WTC11 (cell line): ENCODE measurements around the gene ERBB4. TPM values are rescaled to one million over a fixed set of nuclear protein-coding genes. Genes with fewer than 3 reads are reported as not detected.

Source experiments
- ATAC-seq: fragments of 200-7000 bp; cut with Tn5 transposase; 2 replicates; pipeline ENCODE4 v1.10.0; 2021; ENCODE audit warnings: mild to moderate bottlenecking, moderate library complexity
- CTCF ChIA-PET: fragments of 300-600 bp; sonication (Branson Sonifier 250); formaldehyde crosslinking; loops from one replicate; lab custom pipeline; 2021; ENCODE audit warnings: antibody characterized with exemption; lab: Charles Lee
- POLR2A ChIA-PET: fragments of 350-600 bp; sonication (Branson Sonifier 250); formaldehyde crosslinking; loops from one replicate; lab custom pipeline; 2021; ENCODE audit warnings: antibody characterized with exemption; lab: Charles Lee
- DNase-seq: peaks from one replicate; pipeline ENCODE4 v3.0.0; 2021; ENCODE audit warnings: low spot score
- H3K27ac Mint-ChIP-seq: 2 replicates; pipeline ENCODE4 v1.8.0; 2021; ENCODE audit warnings: mixed read lengths
- H3K27me3 Mint-ChIP-seq: 2 replicates; pipeline ENCODE4 v1.8.0; 2021; ENCODE audit warnings: low read depth, mild to moderate bottlenecking, moderate library complexity, mixed read lengths
- H3K36me3 Mint-ChIP-seq: 2 replicates; pipeline ENCODE4 v1.8.0; 2021; ENCODE audit warnings: mixed read lengths
- H3K4me1 Mint-ChIP-seq: 2 replicates; pipeline ENCODE4 v1.8.0; 2022; ENCODE audit warnings: mixed read lengths
- H3K4me3 Mint-ChIP-seq: 2 replicates; pipeline ENCODE4 v1.8.0; 2021; ENCODE audit warnings: mild to moderate bottlenecking, moderate library complexity, mixed read lengths
- H3K9me3 Mint-ChIP-seq: 2 replicates; pipeline ENCODE4 v1.8.0; 2021; ENCODE audit warnings: mixed read lengths
- ATF1 ChIP-seq: sonication (generic); formaldehyde crosslinking; IDR thresholded peaks from 2 replicates; pipeline ENCODE4 v1.8.1; 2023; ENCODE audit warnings: mild to moderate bottlenecking, moderate library complexity, missing genetic modification reagents
- ESRRA ChIP-seq: sonication (generic); formaldehyde crosslinking; IDR thresholded peaks from 2 replicates; pipeline ENCODE4 v1.8.1; 2022; ENCODE audit warnings: mild to moderate bottlenecking, missing genetic modification reagents, borderline replicate concordance
- FOXP1 ChIP-seq: sonication (generic); formaldehyde crosslinking; IDR thresholded peaks from 2 replicates; pipeline ENCODE4 v1.8.0; 2022; ENCODE audit warnings: missing genetic modification reagents, mild to moderate bottlenecking, moderate library complexity, borderline replicate concordance
- HMGA2 ChIP-seq: fragments of 250-450 bp; sonication (Bioruptor Pico); IDR thresholded peaks from 2 replicates; pipeline ENCODE4 v1.4.0; 2021; ENCODE audit warnings: mild to moderate bottlenecking, moderate library complexity
- IRF2 ChIP-seq: sonication (generic); formaldehyde crosslinking; IDR thresholded peaks from 2 replicates; pipeline ENCODE4 v1.8.0; 2022; ENCODE audit warnings: low read depth, missing genetic modification reagents, borderline replicate concordance
- KAT7 ChIP-seq: sonication (generic); formaldehyde crosslinking; IDR thresholded peaks from 2 replicates; pipeline ENCODE4 v1.8.1; 2023; ENCODE audit warnings: missing genetic modification reagents, mild to moderate bottlenecking, borderline replicate concordance
- NR3C1 ChIP-seq: sonication (generic); formaldehyde crosslinking; conservative IDR thresholded peaks from 2 replicates; pipeline ENCODE4 v1.8.1; 2023; ENCODE audit warnings: low read depth, mild to moderate bottlenecking, missing genetic modification reagents
- OVOL2 ChIP-seq: fragments of 250-450 bp; sonication (Bioruptor Pico); IDR thresholded peaks from 2 replicates; pipeline ENCODE4 v1.9.0; 2021; ENCODE audit warnings: mild to moderate bottlenecking, borderline replicate concordance
- SMAD4 ChIP-seq: sonication (generic); formaldehyde crosslinking; IDR thresholded peaks from 2 replicates; pipeline ENCODE4 v1.8.0; 2022; ENCODE audit warnings: mild to moderate bottlenecking, missing genetic modification reagents
- TEAD4 ChIP-seq: sonication (generic); formaldehyde crosslinking; IDR thresholded peaks from 2 replicates; pipeline ENCODE4 v1.8.0; 2022; ENCODE audit warnings: mild to moderate bottlenecking, missing genetic modification reagents
- TP53 ChIP-seq: sonication (generic); formaldehyde crosslinking; IDR thresholded peaks from 2 replicates; pipeline ENCODE4 v1.8.1; 2023; ENCODE audit warnings: mild to moderate bottlenecking, missing genetic modification reagents
- ZNF263 ChIP-seq: sonication (generic); formaldehyde crosslinking; IDR thresholded peaks from 2 replicates; pipeline ENCODE4 v1.8.1; 2022; ENCODE audit warnings: low read depth, mild to moderate bottlenecking, moderate library complexity, missing genetic modification reagents
- ZNF281 ChIP-seq: sonication (generic); formaldehyde crosslinking; IDR thresholded peaks from 2 replicates; pipeline ENCODE4 v1.8.0; 2023; ENCODE audit warnings: mild to moderate bottlenecking, missing genetic modification reagents
- total RNA-seq: library from RNA; stranded (reverse); gene quantifications from 3 replicates; pipeline ENCODE4 v1.2.3, GENCODE V29; 2021
- TF ChIP-seq, protein P1 (sequence below): fragments of 250-450 bp; sonication (Bioruptor Pico); conservative IDR thresholded peaks from 2 replicates; pipeline ENCODE4 v1.9.0; 2021; ENCODE audit warnings: mild to moderate bottlenecking
- TF ChIP-seq, protein P2 (sequence below): sonication (generic); formaldehyde crosslinking; IDR thresholded peaks from 2 replicates; pipeline ENCODE4 v1.8.0; 2022; ENCODE audit warnings: mild to moderate bottlenecking, missing genetic modification reagents
- TF ChIP-seq, protein P3 (sequence below): sonication (generic); formaldehyde crosslinking; IDR thresholded peaks from 2 replicates; pipeline ENCODE4 v1.8.0; 2022; ENCODE audit warnings: mild to moderate bottlenecking, missing genetic modification reagents
- TF ChIP-seq, protein P4 (sequence below): sonication (generic); formaldehyde crosslinking; IDR thresholded peaks from 2 replicates; pipeline ENCODE4 v1.8.1; 2023; ENCODE audit warnings: mild to moderate bottlenecking, moderate library complexity, missing genetic modification reagents
- TF ChIP-seq, protein P5 (sequence below): sonication (generic); formaldehyde crosslinking; IDR thresholded peaks from 2 replicates; pipeline ENCODE4 v1.8.0; 2022; ENCODE audit warnings: mild to moderate bottlenecking, missing genetic modification reagents

The ERBB4 gene
- total RNA-seq, 1 experiment from 2014 or later = 1.6 TPM

- TF ChIP-seq, protein P1, sequence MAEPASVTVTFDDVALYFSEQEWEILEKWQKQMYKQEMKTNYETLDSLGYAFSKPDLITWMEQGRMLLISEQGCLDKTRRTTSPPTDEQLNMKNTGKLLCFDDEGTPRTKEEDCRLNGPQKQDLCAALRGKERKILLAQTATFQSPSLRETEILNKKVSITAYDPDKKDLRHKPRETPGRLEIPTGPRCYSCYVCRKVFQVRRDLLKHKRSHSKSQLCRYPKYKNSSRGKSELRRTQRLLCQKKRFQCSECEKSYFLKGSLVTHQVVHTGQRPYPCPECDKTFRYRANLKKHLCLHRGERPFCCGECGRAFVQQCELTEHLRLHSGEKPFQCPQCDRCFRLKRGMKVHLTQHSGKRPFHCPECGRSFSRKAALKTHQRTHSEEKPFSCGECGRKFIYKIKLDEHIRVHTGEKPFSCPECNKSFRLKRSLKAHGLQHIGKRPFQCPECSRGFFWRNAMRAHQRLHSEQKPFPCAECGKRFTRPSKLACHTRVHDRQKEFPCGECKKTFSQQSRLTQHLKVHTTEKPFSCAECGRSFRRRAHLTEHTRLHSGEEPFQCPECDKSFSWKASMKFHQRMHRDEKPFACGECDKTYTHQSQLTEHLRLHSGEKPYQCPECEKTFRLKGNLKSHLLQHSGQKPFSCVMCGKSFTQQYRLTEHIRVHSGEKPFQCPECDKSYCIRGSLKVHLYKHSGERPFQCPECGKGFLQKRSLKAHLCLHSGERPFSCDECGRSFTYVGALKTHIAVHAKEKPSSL (CRISPR knock-in tag) = no peak
- TF ChIP-seq ATF1 (CRISPR knock-in tag) = no peak
Measured at GRCh38 chr2:211800001-211800400, 738.6 kb downstream of the ERBB4 start (continued).

DNA sequence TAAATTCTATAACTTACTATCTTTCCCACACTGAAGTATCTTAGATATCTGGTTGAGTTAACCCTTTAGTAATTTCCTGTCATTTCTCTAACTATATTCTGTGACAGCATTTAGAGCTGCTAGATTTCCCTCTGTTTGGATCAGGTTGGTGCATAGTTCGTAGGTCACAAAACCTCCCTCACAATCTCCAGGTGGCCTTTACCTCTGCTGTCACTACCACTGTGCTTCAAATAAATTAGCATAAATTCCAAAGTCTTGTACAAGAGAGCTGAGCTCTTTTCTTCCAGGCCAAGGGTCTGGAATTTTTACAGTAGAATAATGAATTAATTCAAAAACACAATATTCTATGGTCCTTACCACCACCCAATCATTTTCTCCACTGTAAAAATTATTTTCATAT is 739.7 kb downstream of the ERBB4 start:
- peak; percentile 61 for ATAC-seq
- ChIA-PET CTCF (interaction anchor here (1.4 kb wide), 1 partner anchor 13 kb away, joined by 3 read pairs; no protein-coding TSS in a partner anchor), POLR2A (no interaction called here)
- H3K4me1 Mint-ChIP-seq = peaks cover 4% of the 10 kb centered on the region
- no peak overlapping the region for H3K4me3 Mint-ChIP-seq
- no peaks in the 10 kb centered on the region for H3K27me3 Mint-ChIP-seq
- TF ChIP-seq NR3C1 (CRISPR knock-in tag) = no peak
- TF ChIP-seq KAT7 (CRISPR knock-in tag) = no peak
- TF ChIP-seq, protein P2, sequence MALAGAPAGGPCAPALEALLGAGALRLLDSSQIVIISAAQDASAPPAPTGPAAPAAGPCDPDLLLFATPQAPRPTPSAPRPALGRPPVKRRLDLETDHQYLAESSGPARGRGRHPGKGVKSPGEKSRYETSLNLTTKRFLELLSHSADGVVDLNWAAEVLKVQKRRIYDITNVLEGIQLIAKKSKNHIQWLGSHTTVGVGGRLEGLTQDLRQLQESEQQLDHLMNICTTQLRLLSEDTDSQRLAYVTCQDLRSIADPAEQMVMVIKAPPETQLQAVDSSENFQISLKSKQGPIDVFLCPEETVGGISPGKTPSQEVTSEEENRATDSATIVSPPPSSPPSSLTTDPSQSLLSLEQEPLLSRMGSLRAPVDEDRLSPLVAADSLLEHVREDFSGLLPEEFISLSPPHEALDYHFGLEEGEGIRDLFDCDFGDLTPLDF (CRISPR knock-in tag) = no peak
- TF ChIP-seq OVOL2 (CRISPR knock-in tag) = no peak
- TF ChIP-seq ZNF263 = no peak
- no peak for TF ChIP-seq ESRRA (CRISPR knock-in tag)
- no peak for TF ChIP-seq SMAD4 (CRISPR knock-in tag)
- TF ChIP-seq TEAD4 (CRISPR knock-in tag) = no peak
- TF ChIP-seq, protein P3, sequence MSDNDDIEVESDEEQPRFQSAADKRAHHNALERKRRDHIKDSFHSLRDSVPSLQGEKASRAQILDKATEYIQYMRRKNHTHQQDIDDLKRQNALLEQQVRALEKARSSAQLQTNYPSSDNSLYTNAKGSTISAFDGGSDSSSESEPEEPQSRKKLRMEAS (CRISPR knock-in tag) = no peak
- no peak for TF ChIP-seq ZNF281
- TF ChIP-seq, protein P4, sequence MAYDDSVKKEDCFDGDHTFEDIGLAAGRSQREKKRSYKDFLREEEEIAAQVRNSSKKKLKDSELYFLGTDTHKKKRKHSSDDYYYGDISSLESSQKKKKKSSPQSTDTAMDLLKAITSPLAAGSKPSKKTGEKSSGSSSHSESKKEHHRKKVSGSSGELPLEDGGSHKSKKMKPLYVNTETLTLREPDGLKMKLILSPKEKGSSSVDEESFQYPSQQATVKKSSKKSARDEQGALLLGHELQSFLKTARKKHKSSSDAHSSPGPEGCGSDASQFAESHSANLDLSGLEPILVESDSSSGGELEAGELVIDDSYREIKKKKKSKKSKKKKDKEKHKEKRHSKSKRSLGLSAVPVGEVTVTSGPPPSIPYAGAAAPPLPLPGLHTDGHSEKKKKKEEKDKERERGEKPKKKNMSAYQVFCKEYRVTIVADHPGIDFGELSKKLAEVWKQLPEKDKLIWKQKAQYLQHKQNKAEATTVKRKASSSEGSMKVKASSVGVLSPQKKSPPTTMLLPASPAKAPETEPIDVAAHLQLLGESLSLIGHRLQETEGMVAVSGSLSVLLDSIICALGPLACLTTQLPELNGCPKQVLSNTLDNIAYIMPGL (CRISPR knock-in tag) = no peak
- no peak for TF ChIP-seq FOXP1
- no peak for TF ChIP-seq HMGA2 (CRISPR knock-in tag)
- no peak for TF ChIP-seq TP53 (CRISPR knock-in tag)
- H3K9me3 Mint-ChIP-seq = no peaks in the 10 kb centered on the region
- DNase-seq = no peak
- no peaks in the 10 kb centered on the region for H3K36me3 Mint-ChIP-seq
- no peak overlapping the region for H3K27ac Mint-ChIP-seq

- no peaks in the 10 kb centered on the region for H3K27me3 Mint-ChIP-seq
- TF ChIP-seq, protein P5, sequence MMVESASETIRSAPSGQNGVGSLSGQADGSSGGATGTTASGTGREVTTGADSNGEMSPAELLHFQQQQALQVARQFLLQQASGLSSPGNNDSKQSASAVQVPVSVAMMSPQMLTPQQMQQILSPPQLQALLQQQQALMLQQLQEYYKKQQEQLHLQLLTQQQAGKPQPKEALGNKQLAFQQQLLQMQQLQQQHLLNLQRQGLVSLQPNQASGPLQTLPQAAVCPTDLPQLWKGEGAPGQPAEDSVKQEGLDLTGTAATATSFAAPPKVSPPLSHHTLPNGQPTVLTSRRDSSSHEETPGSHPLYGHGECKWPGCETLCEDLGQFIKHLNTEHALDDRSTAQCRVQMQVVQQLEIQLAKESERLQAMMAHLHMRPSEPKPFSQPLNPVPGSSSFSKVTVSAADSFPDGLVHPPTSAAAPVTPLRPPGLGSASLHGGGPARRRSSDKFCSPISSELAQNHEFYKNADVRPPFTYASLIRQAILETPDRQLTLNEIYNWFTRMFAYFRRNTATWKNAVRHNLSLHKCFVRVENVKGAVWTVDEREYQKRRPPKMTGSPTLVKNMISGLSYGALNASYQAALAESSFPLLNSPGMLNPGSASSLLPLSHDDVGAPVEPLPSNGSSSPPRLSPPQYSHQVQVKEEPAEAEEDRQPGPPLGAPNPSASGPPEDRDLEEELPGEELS (CRISPR knock-in tag) = no peak
- no peak for TF ChIP-seq IRF2 (CRISPR knock-in tag)
- TF ChIP-seq NR3C1 (CRISPR knock-in tag) = no peak
- H3K9me3 Mint-ChIP-seq = no peaks in the 10 kb centered on the region
- DNase-seq (no peak), ATAC-seq (no peak)
- ChIA-PET CTCF (interaction anchor here (1.4 kb wide), 1 partner anchor 19 kb away, joined by 4 read pairs; no protein-coding TSS in a partner anchor), POLR2A (no interaction called here)
- peaks cover under 1% of the 10 kb centered on the region; the same call in 1 of the 2 replicates for H3K4me1 Mint-ChIP-seq
- H3K27ac Mint-ChIP-seq = no peak overlapping the region
- H3K36me3 Mint-ChIP-seq = no peaks in the 10 kb centered on the region
- H3K4me3 Mint-ChIP-seq = no peak overlapping the region
Measured at GRCh38 chr2:211793690-211794089, 744.9 kb downstream of the ERBB4 start.
